ENCODE data around the gene BMP7. TPM values are rescaled to one million over a fixed set of nuclear protein-coding genes. Genes with fewer than 3 reads are reported as not detected.

Gene BMP7
- total RNA-seq, 3 donors from 2014 or later: 1.7 to 2.8 (median 2.0) TPM

DNA sequence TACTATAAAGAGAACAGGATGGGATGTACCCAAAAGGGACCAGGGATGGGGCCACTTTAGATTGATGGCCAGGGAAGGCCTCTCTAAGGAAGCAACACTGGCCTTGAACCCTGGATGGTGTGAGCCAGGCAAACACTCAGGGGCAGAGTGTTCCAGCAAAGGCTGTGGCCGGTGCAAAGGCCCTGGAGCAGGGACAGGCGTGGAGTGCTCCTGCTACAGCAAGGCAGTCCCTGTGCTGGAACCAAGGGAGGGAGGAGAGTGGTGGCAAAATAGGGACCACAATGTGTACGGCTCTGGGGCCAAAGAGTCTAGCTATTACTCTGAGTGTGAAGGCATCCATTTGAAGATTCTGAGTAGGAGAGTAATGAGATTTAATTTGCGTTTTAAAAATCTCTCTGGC, 131.6 kb downstream of the BMP7 start:
- TF ChIP-seq, protein P1, sequence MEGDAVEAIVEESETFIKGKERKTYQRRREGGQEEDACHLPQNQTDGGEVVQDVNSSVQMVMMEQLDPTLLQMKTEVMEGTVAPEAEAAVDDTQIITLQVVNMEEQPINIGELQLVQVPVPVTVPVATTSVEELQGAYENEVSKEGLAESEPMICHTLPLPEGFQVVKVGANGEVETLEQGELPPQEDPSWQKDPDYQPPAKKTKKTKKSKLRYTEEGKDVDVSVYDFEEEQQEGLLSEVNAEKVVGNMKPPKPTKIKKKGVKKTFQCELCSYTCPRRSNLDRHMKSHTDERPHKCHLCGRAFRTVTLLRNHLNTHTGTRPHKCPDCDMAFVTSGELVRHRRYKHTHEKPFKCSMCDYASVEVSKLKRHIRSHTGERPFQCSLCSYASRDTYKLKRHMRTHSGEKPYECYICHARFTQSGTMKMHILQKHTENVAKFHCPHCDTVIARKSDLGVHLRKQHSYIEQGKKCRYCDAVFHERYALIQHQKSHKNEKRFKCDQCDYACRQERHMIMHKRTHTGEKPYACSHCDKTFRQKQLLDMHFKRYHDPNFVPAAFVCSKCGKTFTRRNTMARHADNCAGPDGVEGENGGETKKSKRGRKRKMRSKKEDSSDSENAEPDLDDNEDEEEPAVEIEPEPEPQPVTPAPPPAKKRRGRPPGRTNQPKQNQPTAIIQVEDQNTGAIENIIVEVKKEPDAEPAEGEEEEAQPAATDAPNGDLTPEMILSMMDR (IDR thresholded peaks at IDR 0.05): no peak
- no peak for DNase-seq
- no peaks in the 10 kb centered on the region for H3K9me3 ChIP-seq
- intact Hi-C loops (cut with DNase I, micrococcal nuclease): no loop called here
- no peak overlapping the region for H3K4me3 ChIP-seq
- H3K4me1 ChIP-seq (ENCODE audit: low read depth): no peaks in the 10 kb centered on the region
- H3K36me3 ChIP-seq (ENCODE audit: low read depth): no peaks in the 10 kb centered on the region
- ATAC-seq: no peak

DNA sequence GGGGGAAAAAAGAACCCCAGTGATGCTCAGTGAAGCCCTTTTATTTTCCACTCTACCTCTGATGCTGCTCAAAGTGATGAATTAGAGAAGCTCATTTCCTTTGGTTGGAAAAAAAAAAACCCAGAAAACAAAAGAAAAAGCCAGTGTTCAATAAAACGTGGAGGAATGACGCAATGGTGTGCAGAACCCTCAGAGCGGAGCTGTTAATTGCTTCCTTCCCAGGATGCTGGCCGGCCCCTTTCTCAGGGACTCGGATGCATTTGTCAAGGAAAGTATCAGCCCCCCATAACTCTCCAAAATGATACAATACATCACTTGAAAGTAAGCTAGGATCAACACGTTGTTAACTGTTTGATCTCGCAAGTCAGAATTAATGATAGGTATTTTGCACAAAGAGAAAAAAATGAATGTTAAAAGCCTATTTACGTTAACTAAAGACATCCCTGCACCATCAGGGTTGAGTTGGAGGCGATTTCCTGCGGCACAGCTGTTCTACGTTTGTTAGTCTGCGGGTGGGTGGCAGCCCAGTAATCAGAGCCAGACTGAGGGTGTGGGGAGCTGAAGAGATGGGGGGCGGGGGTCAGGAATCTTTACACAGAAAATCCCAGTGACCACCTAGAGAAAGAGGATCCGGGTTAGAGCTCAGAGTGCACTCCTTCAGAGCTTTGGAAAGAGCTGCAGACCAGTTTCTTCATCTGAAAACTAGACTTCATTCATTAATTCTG, 132.4 kb downstream of the BMP7 start:
- DNase-seq (no peak), ATAC-seq (no peak)
- Histone ChIP-seq H3K36me3 (ENCODE audit: low read depth) (no peaks in the 10 kb centered on the region), H3K4me1 (ENCODE audit: low read depth) (no peaks in the 10 kb centered on the region), H3K9me3 (no peaks in the 10 kb centered on the region), H3K4me3 (no peak overlapping the region)
- intact Hi-C loops (cut with DNase I, micrococcal nuclease): no loop called here
- TF ChIP-seq, protein P1 (IDR thresholded peaks at IDR 0.05): no peak

DNA sequence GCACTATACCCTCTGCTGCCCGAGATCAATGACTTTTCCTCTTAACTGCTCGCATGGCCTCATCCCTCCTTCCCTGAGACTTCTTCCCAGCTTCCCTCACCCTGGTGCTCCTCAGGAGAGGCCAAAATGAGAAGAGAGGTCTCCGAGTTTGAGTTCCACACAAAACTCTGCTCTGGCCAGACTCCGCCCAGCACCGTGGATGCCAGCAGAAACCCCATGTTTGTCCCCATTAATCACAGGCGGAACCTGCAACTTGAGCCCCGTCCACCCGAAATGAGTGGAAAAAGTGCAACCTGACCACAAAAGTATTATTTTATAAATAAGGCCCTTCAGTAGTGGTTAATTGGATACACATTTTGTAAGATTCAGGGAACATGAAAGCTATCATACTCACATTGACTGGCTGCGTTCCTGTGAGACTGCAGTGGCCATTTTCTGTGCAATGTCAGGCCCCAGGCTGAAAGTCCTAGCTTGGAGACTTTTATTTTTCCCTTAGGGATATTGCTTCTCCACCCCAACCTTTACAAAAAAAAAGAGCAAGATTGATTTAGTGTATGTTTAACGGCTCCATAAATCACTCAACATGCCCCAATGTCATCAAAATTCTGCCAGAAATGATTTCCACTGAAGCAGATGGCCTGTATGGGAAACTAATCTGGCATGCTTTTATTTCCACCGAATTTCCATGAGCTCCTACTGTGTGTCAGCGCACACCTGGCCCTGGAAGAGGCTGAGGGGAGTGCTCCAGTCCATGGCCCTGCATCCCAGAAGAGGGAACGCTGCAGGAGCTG, 134.6 kb downstream of the BMP7 start:
- ATAC-seq (no peak), DNase-seq (no peak)
- TF ChIP-seq, protein P1 (IDR thresholded peaks at IDR 0.05): no peak
- intact Hi-C loops (cut with DNase I, micrococcal nuclease): no loop called here
- H3K36me3 ChIP-seq (ENCODE audit: low read depth): no peaks in the 10 kb centered on the region
- H3K9me3 ChIP-seq: no peaks in the 10 kb centered on the region
- no peaks in the 10 kb centered on the region for H3K4me1 ChIP-seq (ENCODE audit: low read depth)
- H3K4me3 ChIP-seq: no peak overlapping the region

DNA sequence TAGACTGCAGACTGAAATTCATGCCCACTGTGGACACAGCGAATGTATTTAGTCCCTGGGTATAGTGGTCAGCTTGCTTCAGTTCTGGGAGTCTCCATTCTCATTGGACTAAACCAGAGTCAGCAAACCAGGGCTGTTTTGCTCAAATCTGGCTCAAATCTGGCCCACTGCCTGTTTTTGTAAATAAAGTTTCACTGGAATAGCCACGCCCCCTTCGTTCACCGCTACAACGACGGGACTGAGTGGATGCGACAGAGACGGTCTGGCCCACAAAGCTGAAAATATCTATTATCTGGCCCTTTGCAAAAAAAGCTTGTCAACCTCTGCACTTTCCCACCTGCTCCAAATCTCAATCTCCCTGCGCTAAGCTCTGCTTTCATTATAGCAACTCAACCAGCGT, 135.4 kb downstream of the BMP7 start:
- H3K4me1 ChIP-seq (ENCODE audit: low read depth): no peaks in the 10 kb centered on the region
- no peak for DNase-seq
- H3K9me3 ChIP-seq: no peaks in the 10 kb centered on the region
- no peak overlapping the region for H3K4me3 ChIP-seq
- no peaks in the 10 kb centered on the region for H3K36me3 ChIP-seq (ENCODE audit: low read depth)
- no peak for ATAC-seq
- TF ChIP-seq, protein P1 (IDR thresholded peaks at IDR 0.05): no peak
- intact Hi-C loops (cut with DNase I, micrococcal nuclease): no loop called here

DNA sequence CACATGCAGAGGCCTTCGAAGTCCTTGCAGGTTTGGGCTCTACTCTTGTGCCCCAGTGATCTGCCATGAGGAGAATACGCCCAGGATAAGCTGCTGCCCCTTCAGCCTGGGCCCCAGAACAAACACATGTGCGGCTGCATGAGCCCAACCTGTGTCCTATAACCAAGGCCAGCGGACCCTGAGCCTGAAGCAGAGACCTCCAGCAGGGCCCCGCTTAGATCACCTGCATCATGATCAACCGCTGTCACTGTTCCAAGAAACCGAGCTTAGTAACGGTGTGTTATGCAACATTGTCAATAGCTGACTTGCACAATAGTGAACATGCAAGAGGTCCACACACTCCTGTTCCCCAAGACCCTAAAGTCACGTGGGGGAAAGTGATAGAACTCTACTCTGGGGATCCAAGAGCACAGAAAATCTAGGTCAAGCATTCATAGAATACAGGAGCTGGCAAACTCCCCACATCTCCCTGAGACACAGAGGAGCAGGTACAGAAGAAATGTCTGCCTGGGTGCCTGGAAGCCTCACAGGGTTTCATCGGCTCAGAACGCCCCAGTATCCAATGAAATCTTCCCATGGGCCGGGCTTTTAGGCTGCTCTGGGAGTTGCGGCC, 136.2 kb downstream of the BMP7 start:
- no peaks in the 10 kb centered on the region for H3K4me1 ChIP-seq (ENCODE audit: low read depth)
- intact Hi-C loops (cut with DNase I, micrococcal nuclease): no loop called here
- TF ChIP-seq, protein P1 (IDR thresholded peaks at IDR 0.05): no peak
- H3K4me3 ChIP-seq: no peak overlapping the region
- H3K36me3 ChIP-seq (ENCODE audit: low read depth): no peaks in the 10 kb centered on the region
- no peaks in the 10 kb centered on the region for H3K9me3 ChIP-seq
- DNase-seq: no peak
- ATAC-seq: no peak

Data from mucosa of descending colon (tissue), 3 donors.